ENCODE results near the gene MBNL2. TPM values are rescaled to one million over a fixed set of nuclear protein-coding genes. Genes with fewer than 3 reads are reported as not detected.

The MBNL2 gene
- total and polyA plus RNA-seq, 10 of the 15 experiments (the other 5 are each of a cell fraction or from before 2014, with no cell fraction given) = 1.6 to 9.7 (median 6.7) TPM

GRCh38 chr13:97359181-97360057 lies 137.3 kb downstream of the MBNL2 start (continued):
- no peak for TF ChIP-seq MEF2A (IDR thresholded peaks at IDR 0.05; ENCODE audit: insufficient read depth, low read depth, low read length)
- peak; percentile 59 for TF ChIP-seq RUNX3 (IDR thresholded peaks at IDR 0.05; ENCODE audit: low read length)
- peak; percentile 90 for TF ChIP-seq RAD21 (IDR thresholded peaks at IDR 0.05; ENCODE audit: insufficient read depth, low read depth, low read length)
- TF ChIP-seq, protein P1, sequence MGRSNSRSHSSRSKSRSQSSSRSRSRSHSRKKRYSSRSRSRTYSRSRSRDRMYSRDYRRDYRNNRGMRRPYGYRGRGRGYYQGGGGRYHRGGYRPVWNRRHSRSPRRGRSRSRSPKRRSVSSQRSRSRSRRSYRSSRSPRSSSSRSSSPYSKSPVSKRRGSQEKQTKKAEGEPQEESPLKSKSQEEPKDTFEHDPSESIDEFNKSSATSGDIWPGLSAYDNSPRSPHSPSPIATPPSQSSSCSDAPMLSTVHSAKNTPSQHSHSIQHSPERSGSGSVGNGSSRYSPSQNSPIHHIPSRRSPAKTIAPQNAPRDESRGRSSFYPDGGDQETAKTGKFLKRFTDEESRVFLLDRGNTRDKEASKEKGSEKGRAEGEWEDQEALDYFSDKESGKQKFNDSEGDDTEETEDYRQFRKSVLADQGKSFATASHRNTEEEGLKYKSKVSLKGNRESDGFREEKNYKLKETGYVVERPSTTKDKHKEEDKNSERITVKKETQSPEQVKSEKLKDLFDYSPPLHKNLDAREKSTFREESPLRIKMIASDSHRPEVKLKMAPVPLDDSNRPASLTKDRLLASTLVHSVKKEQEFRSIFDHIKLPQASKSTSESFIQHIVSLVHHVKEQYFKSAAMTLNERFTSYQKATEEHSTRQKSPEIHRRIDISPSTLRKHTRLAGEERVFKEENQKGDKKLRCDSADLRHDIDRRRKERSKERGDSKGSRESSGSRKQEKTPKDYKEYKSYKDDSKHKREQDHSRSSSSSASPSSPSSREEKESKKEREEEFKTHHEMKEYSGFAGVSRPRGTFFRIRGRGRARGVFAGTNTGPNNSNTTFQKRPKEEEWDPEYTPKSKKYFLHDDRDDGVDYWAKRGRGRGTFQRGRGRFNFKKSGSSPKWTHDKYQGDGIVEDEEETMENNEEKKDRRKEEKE (IDR thresholded peaks at IDR 0.05) = no peak

DNA sequence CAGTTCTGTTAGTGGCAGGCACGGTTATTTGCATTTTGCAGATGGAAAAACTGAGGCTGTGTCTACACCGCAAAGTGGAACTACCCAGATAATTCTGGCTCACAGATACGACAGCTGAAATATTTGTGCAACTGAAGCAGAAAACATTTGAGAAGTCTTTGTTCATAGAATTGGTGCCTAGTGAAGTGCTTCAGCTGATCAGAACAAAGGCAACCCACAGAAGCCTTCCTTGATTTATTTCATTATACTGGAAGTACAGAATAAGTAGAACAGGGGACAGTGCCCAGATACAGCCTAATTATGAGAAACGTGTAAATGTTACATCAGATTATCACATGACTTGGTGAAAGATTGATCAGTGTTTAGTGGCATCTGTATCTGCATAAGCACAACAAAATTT lies 138.5 kb downstream of the MBNL2 start:
- Histone ChIP-seq H3K27me3 (replicated peaks in 1 of 2; ENCODE audit: control insufficient read depth in 2 of 2, insufficient read depth in 2 of 2, low read length in 1 of 2) (no peaks in the 10 kb centered on the region), H3K27ac (ENCODE audit: control insufficient read depth, insufficient read depth) (no peak overlapping the region), H3K9me3 (replicated peaks; ENCODE audit: control insufficient read depth, insufficient read depth, low read length) (no peaks in the 10 kb centered on the region), H3K4me3 (no peak overlapping the region), H3K79me2 (ENCODE audit: control insufficient read depth, insufficient read depth, low read length) (no peaks in the 10 kb centered on the region), H3K4me2 (ENCODE audit: control insufficient read depth, insufficient read depth) (no peak overlapping the region), H4K20me1 (ENCODE audit: control insufficient read depth, insufficient read depth) (no peaks in the 10 kb centered on the region), H2AFZ (ENCODE audit: control insufficient read depth, low read depth, low read length) (no peak overlapping the region), H3K36me3 (ENCODE audit: control insufficient read depth in 2 of 2, insufficient read depth in 2 of 2, low read length in 1 of 2) (no peaks in the 10 kb centered on the region), H3K9ac (ENCODE audit: control insufficient read depth, insufficient read depth, low read length) (no peak overlapping the region), H3K4me1 (ENCODE audit: control insufficient read depth, insufficient read depth, low read length) (no peaks in the 10 kb centered on the region)
- ChIA-PET POLR2A (no interaction called here), RAD21 (ENCODE audit: unreplicated experiment) (interaction anchor here (0.9 to 5.3 kb wide), 4 partner anchors 150 to 346 kb away, joined by 3 to 74 read pairs (median 3); no protein-coding TSS in a partner anchor), SMC1A (ENCODE audit: uncharacterized antibody, unreplicated experiment) (interaction anchor here (1.0 to 8.1 kb wide), 10 partner anchors 9 to 251 kb away, joined by 3 to 99 read pairs (median 7); partner anchors contain the start of gene MBNL2), CTCF (interaction anchor here (0.8 to 7.9 kb wide), 9 partner anchors 9 to 253 kb away, joined by 3 to 135 read pairs (median 4); no protein-coding TSS in a partner anchor)
- ATAC-seq = no peak
- TF ChIP-seq HSF1 (IDR thresholded peaks at IDR 0.05; ENCODE audit: low read depth, low read length) = no peak
- no peak for TF ChIP-seq FOS (IDR thresholded peaks at IDR 0.05; ENCODE audit: borderline replicate concordance, extremely low read depth, insufficient read length)
- no peak for TF ChIP-seq NR2C1 (IDR thresholded peaks at IDR 0.05)
- no peak for TF ChIP-seq RELA (IDR thresholded peaks at IDR 0.05; ENCODE audit: borderline replicate concordance, partially characterized antibody)
- TF ChIP-seq BRCA1 (IDR thresholded peaks at IDR 0.05; ENCODE audit: low read depth, low read length) = no peak
- no peak for TF ChIP-seq MYC (IDR thresholded peaks at IDR 0.05; ENCODE audit: insufficient read depth, insufficient read length, insufficient replicate concordance, low read length, severe bottlenecking)
- no peak for TF ChIP-seq TBL1XR1 (IDR thresholded peaks at IDR 0.05; ENCODE audit: low read depth, low read length)
- TF ChIP-seq E2F4 (IDR thresholded peaks at IDR 0.05; ENCODE audit: low read depth, low read length) = no peak
- TF ChIP-seq SRF (IDR thresholded peaks at IDR 0.05; ENCODE audit: low read depth in 2 of 2, low read length in 2 of 2) = no peak
- no peak for TF ChIP-seq KLF5 (IDR thresholded peaks at IDR 0.05; ENCODE audit: partially characterized antibody)
- 70% methylated on average over 4 of the region's 4 CpGs for WGBS (ENCODE audit: insufficient coverage, insufficient replicate concordance, low lambda C conversion rate, missing lambda C conversion rate)
- intact Hi-C loops (cut with micrococcal nuclease; ENCODE audit: unreplicated experiment) (loop anchor here (10.0 kb wide), 1 partner anchor 214 kb away; no protein-coding TSS in a partner anchor), in situ Hi-C loops (cut with MboI) (no loop called here)
- no TSS peak for BruUV-seq (replicated peaks)
- DNase-seq (ENCODE audit: low read depth, low spot score) = no peak
- no peak for FAIRE-seq

Measured in GM12878 (cell line).